CD4-positive, alpha-beta T cell treated with Interferon alpha-2 for 1 hour (primary cell): ENCODE measurements around the gene CENPQ.
A peak's percentile ranks its signal among the peaks of the same experiment; 100 is the strongest.

Source experiments
- DNase-seq, 2 donors: peaks; one replicate each; pipeline ENCODE4 v3.0.0-alpha.2; 2020 to 2022

The CENPQ gene

DNA sequence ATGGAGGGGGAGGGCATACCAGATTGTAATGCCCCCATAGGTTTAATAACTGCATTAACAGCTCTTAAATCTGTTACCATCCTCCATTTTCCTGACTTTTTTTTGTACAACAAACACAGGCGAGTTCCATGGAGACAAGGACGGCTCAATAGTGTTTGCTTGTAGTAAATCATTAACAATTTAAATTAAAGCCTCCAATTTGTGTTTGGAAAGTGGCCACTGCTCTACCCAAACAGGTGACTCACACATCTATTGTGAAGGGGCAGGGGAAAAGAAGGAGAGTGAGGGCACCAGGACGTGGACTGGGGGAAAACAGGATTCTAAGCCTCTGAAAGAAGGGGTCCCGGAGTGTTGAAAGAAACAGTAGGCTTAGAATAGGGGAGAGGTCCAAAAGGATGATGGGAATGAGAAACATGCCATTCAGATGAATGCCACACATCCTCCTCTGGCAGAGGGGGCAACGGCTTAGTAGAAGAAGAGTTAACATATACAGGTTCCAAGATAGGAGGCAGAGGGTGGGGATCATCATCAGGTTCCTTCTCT, 43.5 kb downstream of the CENPQ start:
- no peak for DNase-seq

DNA sequence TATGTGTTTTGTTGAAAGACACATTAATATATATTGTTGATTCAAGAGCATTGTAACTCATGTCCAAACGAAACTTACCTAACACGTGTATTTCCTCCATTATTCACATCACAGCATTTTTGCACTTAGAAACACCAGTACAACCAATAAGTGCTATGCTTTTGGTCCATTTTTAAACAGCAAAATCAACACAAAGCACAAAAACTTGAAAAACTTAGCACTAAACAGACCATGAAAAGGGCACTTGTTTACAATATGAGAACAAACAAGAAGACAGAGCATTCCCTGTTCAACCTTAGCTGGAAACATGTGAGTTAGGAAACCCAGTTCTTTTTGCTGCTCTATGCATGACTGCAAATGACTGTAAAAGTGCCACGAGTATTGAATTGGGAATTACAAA, 46.2 kb downstream of the CENPQ start:
- no peak for DNase-seq

DNA sequence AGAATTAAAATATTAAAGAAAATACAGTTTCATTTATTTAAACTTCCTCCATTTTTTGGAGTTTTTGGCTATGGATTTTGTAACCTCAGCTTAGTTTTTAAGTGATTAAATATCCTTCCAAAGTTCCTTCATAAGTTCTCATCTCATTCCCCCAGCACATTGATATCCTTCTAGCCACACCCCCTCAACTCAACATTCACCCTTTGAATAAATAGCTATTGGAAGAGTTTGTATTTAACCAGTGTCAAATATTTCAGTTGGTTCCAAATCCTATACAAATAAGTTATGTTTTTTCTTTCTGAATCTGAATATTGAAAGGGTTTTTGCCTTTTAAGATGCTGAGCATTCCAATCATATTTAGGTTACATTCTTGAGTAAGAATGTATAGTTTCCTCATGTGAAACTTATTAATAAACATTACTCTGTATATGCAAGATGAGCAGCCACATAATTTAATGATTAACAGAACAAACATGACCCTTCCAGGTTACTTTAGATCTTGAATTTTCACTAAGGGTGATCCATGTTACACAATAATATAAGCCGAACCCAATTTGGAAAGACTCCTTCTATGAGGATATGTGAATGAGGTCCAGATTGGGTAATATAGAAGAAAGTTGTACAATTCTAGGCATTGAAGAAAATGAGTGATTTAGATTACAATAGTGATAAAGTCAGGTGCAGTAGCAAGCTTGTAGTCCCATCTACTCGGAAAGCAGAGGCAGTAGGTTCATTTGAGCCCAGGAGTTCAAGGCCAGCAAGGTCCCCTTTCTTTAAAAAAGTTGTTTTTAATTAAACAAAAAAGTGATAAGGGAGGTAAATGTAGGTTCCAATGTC, 50.2 kb downstream of the CENPQ start:
- no peak for DNase-seq

DNA sequence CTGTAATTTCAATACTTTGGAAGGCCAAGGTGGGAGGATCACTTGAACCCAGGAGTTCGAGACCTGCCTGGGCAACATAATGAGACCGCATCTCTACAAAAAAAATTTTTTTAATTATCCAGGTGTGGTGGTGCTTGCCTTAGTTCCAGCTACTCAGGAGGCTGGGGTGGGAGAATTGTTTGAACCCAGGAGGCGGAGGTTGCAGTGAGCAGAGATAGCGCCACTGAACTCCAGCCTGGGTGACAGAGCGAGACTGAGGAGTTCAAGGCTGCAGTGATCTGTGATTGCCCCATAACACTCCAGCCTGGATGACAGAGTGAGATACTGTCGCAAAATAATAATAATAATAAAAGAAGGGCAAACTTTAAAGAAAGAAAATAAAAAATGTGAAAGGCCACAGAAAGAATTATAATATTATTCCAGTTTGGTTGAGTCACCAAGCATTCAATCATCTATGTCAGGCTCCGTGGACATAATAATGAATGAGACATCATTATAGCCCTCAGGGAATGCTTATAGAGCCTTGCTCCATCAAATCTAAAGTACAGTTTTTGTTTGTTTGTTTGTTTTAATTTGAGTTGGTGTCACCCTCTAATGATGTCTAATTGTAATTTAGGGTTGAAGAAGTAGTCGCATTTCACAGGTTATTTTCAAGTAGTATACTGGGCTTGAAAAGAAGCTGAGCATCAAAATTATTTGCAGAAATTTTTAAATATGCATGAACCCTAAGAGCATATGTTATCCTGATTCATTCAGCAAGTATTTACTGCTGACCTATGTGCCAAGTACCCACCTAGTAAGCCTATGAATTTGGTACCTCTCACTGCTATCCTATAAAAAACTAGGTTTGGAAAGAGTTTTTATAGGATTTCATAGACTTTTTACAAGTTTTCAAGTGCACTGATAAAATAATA, 51.7 kb downstream of the CENPQ start:
- DNase-seq = no peak

DNA sequence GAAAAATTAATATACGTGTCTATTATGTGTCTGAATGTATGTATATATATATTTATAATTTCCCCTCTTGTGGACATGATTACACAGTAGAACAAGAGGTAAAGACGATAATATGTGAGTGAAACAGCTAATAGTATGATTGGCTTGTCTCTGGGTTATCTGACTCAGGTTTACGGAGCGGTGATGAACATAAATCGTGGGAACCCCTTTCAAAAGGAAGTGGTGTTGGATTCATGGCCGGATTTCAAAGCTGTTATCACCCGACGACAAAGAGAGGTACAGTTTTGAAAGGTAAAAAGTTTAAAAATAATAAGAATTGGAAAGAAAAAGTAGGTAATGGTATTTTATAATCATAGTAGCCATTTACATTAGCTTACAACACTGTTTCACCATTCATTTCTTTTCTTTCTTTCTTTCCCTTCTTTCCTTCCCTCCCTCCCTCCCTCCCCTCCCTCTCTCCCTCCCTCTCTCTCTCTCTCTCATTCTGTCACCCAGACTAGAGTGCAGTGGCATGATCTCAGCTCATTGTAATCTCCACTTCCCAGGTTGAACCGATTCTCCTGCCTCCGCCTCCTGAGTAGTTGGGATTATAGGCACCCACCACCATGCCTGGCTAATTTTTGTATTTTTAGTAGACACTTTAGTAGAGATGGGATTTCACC, 52.4 kb downstream of the CENPQ start:
- DNase-seq = no peak

DNA sequence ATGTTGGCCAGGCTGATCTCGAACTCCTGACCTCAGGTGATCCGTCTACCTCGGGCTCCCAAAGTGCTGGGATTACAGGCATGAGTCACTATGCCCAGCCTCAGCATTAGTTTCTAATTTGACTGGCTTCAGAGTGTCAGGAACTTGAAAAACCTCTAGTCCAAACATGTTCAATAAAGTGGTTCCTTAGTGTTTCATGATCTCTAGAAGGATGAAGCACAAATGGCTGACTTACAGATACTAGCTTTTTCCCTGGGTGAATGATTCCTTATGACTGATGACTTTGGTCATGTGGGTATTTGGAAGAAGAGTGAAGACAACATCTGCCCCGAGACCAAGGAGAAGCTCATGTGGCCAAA, 53.0 kb downstream of the CENPQ start:
- DNase-seq = no peak

DNA sequence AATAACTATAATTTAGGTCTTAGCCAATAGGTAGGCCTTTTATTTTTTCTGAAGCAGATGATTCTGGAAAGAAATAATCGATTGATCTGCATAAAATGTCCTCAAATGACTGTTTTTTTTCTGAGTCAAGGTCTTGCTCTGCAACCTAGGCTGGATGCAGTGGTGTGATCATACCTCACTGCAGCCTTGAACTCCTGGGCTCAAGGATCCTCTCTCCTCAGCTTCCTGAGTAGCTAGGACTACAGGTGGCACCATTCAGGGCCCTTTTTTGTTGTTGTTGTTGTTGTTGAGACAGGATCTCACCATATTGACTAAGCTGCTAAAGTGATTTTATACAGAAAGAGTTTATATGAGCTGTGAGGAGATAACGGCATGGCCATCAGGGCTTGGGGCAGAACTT, 54.7 kb downstream of the CENPQ start:
- no peak for DNase-seq

DNA sequence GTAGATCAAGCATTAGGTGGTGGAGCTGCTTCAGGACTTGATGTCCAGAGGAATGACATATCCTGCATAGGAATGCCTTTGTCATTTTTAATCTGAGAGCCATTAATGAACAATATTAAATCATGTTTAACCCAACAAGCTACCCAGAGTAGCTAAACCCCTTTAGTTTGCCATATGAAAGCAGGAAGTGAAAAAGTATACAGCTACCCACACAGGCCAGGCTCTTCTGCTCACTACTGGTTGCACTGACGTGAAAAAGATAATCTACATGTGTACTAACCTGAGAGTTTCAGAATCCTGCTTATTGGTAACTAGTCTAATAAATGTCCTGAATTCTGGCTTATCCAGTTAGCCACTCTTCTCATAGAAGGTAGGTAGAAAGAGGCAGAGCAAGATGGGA, 56.5 kb downstream of the CENPQ start:
- no peak for DNase-seq

DNA sequence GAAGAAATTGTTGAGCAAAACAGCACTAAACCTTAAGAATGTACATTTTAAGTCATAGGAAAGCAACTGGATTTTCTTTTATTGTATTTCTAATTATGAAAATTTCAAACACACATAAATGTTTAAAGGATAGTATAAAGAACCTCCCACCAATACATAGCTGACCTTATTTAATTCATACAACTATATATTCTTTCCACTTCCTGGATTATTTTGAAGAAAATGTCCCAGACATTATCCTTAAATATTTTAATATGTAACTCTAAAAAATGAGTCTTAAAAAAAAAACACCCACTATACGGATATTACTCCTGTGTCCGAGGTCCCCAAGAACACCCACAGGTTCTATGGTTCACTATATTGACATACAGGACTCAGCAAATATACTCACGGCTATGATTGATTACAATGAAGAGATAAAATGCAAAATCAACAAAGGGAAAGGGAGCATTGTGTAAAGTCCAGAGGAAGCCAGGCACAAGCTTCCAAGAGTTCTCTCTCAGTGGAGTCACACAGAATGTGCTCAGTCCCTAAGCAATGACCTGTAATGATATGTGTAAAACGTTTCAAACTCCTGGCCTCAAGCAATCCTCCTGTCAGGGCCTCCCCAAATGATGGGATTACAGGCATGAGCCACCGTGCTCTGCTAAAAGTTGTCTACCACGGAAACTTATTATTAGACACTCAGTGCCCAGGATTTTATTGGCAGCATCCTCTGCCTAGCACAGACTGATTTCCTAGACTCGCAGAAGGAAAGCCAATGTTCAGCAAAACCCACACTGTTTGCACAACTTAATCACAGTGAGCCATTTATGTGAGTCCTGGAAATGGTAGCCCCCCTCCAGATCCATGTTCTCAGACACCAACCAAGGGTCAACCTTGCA, 59.8 kb downstream of the CENPQ start:
- no peak for DNase-seq

DNA sequence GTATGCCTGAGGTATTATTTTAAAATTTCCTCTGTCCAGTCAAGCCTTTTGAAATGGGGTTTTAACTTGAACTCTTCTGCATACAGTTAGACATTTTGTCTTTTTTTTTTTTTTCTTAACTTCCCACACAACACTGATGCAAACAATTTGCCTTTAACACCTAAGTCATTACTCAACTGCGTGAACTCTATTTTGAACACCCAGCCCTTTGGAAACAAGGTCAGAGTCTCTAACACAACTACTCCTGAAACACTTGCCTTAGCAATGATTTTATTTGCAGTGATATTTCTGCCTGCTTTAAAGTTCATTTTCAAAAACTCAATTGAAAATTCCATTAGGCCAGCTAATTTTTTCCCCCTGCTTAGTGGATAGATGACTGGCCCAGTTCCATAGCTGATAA, 60.7 kb downstream of the CENPQ start:
- DNase-seq = no peak

DNA sequence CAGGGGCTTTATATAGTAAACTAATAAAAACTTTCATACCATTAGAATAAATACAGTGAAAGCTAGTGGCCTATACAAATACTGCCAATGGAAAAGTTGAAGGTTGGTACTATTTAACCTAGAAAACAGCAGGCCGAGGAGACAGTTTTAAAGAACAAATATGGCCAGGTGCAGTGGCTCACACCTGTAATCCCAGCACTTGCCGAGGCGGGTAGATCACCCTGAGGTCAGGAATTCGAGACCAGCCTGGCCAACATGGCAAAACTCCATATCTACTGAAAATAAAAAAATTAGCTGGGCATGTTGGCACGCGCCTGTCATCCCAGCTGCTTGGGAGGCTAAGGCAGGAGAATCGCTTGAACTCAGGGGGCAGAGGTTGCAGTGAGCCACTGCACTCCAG, 61.4 kb downstream of the CENPQ start:
- no peak for DNase-seq

DNA sequence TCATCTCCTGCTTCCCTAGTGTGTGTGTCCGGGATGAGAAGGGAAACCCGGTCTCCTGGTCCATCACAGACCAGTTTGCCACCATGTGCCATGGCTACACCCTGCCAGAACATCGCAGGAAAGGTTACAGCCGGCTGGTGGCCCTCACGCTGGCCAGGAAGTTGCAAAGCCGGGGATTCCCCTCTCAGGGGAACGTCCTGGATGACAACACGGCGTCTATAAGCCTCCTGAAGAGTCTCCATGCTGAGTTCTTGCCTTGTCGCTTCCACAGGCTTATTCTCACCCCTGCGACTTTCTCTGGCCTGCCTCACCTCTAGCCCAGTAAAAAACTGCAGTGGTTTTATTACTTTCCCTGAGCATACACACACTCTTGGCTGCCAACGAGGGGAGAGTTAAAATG, 63.4 kb downstream of the CENPQ start:
- DNase-seq = no peak

DNA sequence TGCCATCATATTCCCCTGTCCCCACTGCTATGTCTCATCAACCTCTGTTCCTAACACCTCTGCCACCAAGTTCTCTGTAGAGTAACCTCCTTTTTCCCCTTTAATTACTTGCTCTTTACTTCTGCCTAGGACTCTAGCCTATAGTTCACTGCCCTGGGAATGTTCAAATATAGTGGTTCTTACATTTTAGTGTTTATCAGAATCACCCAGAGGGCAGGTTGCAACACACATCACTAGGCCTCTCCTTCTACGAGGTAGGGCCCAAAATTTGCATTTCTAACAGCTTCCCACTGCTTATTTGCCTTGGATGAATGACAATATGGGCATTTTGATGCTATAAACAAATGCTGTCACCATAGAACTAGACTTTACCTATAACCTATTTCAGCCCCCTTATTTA, 64.2 kb downstream of the CENPQ start:
- DNase-seq = no peak

DNA sequence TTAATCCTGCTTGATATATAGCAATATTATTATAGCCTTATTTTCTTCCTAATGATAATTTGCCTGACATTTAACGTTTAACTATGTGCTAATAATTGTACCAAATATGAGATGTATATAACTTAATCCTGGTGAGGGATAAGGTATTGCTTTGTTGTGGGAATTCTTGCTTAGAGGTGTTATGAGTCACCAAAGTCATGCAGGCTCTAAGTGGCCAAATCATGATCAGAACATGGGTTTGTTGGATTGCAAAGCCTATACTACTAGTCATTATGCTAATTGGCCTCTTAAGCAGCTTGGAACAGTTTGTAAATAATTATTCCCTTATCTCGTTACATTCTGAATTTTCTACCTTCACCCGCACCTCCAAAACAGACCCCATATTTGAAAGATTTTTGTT, 65.4 kb downstream of the CENPQ start:
- DNase-seq = no peak

DNA sequence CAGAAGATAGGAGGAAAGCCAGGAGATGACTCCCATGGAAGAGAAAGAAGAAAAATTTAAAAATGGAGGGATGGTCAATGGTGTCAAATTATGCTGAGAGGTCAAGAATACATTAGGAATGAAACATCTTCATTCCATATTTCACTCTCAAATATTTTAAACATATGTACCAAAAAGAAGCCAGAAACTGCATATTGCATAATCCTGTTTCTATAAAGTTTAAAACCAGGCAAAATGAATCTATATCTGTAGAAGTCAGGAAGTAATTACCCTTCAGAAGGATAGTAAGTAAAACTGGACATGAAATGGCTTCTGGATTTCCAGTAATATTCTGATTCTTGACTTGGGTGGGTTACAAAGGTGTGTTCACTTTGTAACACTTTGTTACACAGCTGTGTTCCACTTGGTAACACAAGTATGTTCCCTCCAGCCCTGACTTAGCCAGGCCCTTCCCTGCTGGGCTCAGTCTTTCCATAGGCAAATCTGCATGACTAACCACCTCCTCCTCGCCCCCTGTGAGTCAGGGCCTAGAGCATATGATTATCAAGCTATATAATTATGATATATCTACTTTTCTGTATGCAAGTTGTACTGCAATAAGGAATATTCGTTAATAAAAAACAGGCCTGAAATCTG, 67.1 kb downstream of the CENPQ start:
- DNase-seq = no peak

DNA sequence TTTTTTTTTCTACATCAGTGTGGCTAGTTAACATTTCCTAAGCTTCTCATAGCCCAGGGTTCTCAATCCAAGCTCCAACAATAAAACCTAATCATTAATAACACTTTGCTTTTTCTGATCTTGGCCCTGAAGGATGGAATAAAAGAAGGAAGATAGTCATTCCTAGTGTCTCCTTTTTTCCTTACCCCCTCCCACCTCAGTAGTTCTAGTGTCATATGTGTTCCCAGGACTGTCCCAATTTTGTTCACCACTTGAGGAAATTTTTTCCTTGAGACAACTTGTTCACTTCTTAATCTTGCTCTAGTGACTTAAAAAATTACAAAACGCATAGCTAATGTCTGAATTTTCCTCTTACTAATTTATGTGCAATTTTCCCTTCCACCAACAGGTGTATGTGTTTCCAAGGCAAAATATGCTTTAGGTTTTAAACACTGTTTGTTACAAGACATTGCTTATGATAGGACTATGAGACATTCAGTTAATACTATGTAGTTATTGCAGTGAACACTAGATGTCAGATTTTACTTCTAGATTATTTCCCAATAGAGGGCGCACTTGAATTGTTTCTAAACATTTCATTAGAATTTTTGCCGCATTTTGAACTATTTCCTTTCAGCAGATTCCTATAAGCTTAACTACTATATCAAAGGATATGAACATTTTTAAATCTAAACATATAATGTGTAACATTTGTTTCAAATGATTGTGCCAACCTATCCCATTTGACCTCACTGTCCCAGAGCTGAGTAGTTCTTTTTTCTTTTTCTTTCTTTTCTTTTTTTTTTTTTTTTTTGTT, 68.8 kb downstream of the CENPQ start:
- DNase-seq = peak in 1 of 2 donors; percentile 35

DNA sequence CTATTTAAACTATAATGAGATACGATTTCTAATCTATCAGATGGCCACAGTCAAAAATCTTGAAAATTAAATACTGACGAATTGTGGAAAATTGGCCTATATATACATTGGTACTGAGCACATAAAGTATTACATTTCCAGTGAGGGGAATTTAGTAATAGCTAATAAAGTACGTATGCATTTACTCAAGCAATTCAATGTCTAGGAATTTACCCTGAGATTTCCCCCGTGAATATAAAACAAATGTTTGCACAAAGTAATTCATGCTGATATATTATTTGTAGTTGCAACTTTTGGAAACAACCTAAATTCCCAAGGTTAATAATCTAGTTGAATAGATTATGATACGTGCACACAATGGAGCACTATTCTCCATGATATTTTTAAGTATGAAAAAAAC, 72.6 kb downstream of the CENPQ start:
- no peak for DNase-seq

DNA sequence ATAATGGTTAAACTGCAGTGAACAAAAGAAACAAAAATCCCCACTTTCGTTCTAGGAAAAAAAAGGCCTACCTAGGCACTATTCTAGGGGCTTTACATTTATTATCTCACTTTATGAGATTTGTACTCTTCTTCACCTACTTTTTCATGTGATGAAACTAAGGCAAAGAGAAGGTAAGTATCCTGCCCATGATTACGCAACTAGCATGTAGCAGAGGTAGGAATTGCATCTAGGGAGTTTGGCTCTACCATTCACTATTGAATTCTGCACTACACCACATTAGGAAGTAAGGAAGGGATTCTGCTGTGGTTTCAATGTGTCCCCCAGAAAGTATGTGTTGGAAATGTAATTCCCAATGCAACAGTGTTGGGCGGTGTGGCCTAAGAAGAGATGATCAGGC, 75.9 kb downstream of the CENPQ start:
- DNase-seq = no peak

DNA sequence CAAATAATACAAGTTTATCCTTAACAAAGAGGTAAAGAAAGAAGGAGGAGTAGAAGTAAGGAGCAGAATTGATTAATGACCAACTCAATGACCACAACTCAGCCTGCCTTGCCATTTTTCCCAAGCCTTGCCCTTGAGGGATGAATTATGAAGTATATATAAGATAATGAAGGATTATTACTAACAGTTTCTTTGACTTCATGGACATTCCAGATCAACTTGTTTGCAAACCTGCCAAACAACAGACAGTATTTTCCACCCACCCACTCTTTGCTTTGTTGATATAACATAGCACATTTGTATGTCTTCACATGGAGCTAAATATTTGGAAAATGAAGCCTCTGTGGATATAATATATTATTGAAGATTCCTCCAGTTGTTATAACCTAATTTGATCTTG, 77.4 kb downstream of the CENPQ start:
- no peak for DNase-seq

DNA sequence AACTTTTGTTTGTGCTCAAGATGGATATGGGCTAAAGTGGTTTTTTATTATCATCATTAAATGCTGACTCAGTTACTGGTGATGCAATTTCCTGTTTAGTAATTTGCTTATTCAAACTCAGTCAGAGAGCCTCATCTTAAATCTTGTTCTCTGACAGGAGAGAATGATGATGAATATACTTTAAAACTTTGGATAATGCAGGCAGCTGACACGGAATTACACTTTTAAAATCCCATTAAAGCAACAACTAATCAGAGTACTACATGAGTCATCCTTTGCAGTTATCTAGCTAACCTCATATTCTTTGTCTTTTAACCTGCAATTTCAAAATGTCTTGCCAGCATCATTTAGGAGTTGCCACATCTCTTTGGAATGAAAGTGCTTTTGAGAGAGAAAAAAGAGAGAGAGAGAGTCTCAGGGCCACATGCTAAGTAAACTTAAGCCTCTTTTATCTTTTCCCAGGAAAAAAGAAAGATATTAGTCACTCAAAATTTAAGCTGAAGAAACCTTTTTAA, 78.1 kb downstream of the CENPQ start:
- DNase-seq = no peak

DNA sequence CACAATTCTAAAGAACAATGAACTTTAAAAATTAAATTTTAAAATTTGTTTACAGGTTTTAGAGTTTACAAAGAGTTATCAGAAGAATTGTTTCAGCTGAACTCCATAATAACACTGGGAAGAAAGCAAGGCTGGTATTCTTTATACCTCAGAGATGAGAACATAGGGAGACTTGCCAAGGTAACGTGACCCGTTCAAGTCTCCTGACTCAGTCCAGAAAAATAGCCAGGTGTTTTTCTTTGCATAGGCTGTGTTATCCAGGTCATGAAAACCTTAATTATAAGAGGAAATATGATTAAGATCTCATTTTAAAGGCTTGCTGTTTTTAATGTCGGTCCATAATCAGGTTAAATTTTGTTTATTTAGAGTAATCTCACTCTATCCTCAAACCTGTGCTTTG, 78.8 kb downstream of the CENPQ start:
- no peak for DNase-seq
